Stimulated activated CD8-positive, alpha-beta memory T cell treated with anti-CD3 and anti-CD28 coated beads, Interleukin-12 subunit alpha, Interleukin-12 subunit beta, amount 100 ng/mL, for 4 hours (primary cell): ENCODE data around the gene GAST.
"Not testable (repeated sequence)": the region's sequence is repeated elsewhere in the genome, so short reads cannot be mapped to it uniquely, and the experiment has no call there.

ENCODE experiments used
- DNase-seq: peaks from one replicate; pipeline ENCODE4 v3.0.0-alpha.2; 2020; ENCODE audit warnings: low read depth

The GAST gene

GRCh38 chr17:41711669-41712400 lies at the start of gene GAST:
TSS of gene GAST (plus strand) at chr17:41712331. CDS start at chr17:41715437, 3,106 bp downstream.
- DNase-seq: no peak

- no peak for DNase-seq
These were observed 48.5 kb upstream of the GAST start for GRCh38 chr17:41663451-41664171.

- DNase-seq: no peak
These were observed 48.0 kb upstream of the GAST start for GRCh38 chr17:41664172-41664457.

GRCh38 chr17:41664587-41665565 lies 47.3 kb upstream of the GAST start:
- no peak for DNase-seq

- DNase-seq: peak; percentile 83
These were observed 46.4 kb upstream of the GAST start for GRCh38 chr17:41665566-41666236.

GRCh38 chr17:41666237-41666641 lies 45.9 kb upstream of the GAST start:
- peak; percentile 41 for DNase-seq

GRCh38 chr17:41666708-41667279 lies 45.3 kb upstream of the GAST start:
- peak; percentile 72 for DNase-seq

- DNase-seq: no peak
These were observed 44.7 kb upstream of the GAST start for GRCh38 chr17:41667280-41668041.

- DNase-seq: no peak
These were observed 40.0 kb upstream of the GAST start for GRCh38 chr17:41672153-41672552.

- not testable (repeated sequence) for DNase-seq
These were observed 36.7 kb upstream of the GAST start for GRCh38 chr17:41675157-41676057.

GRCh38 chr17:41676058-41676419 lies 36.1 kb upstream of the GAST start:
- DNase-seq: no peak

- DNase-seq: no peak
These were observed 33.7 kb upstream of the GAST start for GRCh38 chr17:41678411-41678906.

- no peak for DNase-seq
These were observed 33.0 kb upstream of the GAST start for GRCh38 chr17:41678907-41679739.

GRCh38 chr17:41679740-41680425 lies 32.2 kb upstream of the GAST start:
- no peak for DNase-seq

GRCh38 chr17:41680426-41681040 lies 31.6 kb upstream of the GAST start:
- no peak for DNase-seq

GRCh38 chr17:41681776-41682175 lies 30.4 kb upstream of the GAST start:
- DNase-seq: no peak

- no peak for DNase-seq
These were observed 29.5 kb upstream of the GAST start for GRCh38 chr17:41682631-41683030.
